HG03280 (cell line): ENCODE data around the gene NT5E.

Experiments used
- ATAC-seq: cut with Tn5 transposase; IDR thresholded peaks from one replicate; pipeline ENCODE4 v1.9.1; 2021; ENCODE audit warnings: mild to moderate bottlenecking, moderate library complexity; ENCODE audit not compliant: unreplicated experiment

Gene NT5E

DNA sequence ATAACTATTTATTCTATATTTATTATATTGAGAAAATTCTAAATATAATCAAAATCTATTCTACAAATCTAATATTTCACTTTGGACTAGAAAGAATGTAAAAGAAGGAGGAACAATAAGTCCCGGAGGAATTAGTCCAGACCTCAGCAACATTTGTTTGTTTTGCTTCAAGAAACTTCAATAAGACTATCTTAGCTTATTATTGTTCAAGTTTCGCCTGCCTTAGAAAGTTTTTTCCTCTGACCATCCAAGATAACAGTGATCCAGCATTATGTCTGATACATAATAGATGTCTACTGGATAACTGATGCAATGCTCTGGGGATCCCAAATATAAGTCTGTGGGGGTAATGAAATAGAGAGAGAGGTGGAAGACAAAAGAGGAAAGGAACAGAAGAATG is 28.7 kb upstream of the NT5E start:
- ATAC-seq = no peak

GRCh38 chr6:85421972-85422371 is 27.9 kb upstream of the NT5E start:
- no peak for ATAC-seq

- ATAC-seq = no peak
These were observed 26.9 kb upstream of the NT5E start for GRCh38 chr6:85422996-85423395.

- ATAC-seq = no peak
These were observed 24.9 kb upstream of the NT5E start for GRCh38 chr6:85424981-85425380.

- no peak for ATAC-seq
These were observed 23.9 kb upstream of the NT5E start for GRCh38 chr6:85425997-85426396.

GRCh38 chr6:85428486-85428885 is 21.4 kb upstream of the NT5E start:
- no peak for ATAC-seq

GRCh38 chr6:85429346-85429745 is 20.5 kb upstream of the NT5E start:
- no peak for ATAC-seq

GRCh38 chr6:85431271-85431670 is 18.6 kb upstream of the NT5E start:
- ATAC-seq = no peak

DNA sequence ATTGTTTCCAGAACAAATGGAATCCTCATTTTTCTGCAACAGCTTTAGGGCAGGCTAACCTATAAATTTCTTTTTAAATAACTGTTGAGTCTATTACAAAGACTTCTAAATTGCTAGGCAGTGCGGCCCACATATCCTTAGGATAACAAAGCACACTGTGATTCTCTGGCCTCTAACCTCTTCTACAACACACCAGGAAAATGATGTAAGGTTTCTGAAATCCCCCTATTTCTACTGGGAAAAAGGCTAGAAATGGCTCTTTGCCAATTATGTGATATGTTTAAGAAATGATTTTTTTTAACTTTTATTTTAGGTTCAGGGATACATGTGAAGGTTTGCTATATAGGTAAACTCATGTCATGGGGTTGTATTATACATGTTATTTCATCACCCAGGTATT is 17.3 kb upstream of the NT5E start:
- ATAC-seq = no peak

DNA sequence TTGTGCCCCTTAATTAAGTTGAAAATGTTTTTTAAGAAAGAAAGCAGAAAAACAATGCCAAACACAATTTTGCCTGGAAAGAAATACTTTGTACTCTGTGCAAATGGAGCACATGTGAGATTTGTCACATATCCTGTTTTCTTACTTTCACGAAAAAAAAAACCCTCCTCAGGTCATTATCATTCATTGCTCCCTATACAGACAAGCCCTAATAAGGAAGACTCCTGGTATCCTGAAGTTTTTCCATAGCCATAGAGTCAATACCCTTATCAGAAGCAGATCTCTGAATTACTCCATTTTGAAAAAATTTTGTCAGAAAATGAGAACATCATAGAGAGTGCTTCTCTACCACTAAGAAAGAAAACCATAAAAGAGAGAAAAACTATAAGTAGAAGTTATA is 14.0 kb upstream of the NT5E start:
- no peak for ATAC-seq

DNA sequence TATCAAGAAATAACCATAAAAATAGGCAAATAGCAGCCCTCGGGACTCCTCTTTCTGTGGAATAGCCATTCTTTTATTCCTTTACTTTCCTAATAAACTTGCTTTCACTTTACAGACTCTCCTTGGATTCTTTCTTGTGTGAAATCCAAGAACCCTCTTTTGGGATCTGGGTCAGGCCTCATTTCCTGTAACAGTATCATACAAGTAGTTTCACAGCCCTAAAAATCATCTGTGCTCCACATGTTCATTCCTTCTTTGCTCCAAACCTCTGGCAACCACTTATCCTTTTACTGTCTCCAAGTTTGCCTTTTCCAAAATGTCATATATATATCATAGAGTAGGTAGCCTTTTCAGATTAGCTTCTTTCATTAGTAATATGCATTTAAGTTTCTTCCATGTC is 13.5 kb upstream of the NT5E start:
- no peak for ATAC-seq

DNA sequence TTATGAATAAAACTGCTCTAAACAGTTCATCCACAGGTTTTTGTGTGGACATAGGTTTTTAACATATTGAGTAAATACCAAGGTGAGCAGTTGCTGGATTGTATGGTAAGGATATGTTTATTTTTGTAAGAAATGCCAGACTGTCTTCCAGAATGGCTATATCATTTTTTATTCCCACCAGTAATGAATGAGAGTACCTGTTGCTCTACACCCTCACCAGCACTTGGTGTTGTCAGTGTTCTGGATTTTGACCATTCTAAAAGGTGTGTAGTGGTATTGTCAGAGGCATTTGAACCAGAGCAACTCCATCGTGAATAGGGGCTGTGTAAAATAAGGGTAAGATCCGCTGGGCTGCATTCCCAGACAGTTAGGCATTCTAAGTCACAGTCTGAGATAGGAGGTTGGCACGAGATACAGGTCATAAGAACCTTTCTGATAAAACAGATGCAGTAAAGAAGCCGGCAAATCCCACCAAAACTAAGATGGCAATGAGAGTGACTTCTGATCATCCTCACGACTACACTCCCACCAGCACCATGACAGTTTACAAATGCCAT is 12.9 kb upstream of the NT5E start:
- no peak for ATAC-seq

- ATAC-seq = no peak
These were observed 6.3 kb upstream of the NT5E start for GRCh38 chr6:85443349-85444117.

DNA sequence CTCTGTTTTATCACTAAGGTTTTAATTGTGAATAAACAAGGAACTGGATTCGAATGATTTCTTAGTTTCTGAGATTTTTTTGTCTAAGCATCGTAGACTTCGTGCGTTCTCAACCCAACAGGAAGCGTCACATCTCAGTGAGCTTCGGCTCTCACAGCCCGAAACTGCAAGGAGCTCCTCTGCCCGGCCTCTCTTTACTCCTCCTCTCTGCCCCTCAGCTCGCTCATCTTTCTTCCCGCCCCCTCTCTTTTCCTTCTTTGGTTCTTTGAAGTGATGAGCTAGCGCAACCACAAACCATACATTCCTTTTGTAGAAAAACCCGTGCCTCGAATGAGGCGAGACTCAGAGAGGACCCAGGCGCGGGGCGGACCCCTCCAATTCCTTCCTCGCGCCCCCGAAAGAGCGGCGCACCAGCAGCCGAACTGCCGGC is 480 bp upstream of the NT5E start:
- peak; percentile 77 for ATAC-seq

DNA sequence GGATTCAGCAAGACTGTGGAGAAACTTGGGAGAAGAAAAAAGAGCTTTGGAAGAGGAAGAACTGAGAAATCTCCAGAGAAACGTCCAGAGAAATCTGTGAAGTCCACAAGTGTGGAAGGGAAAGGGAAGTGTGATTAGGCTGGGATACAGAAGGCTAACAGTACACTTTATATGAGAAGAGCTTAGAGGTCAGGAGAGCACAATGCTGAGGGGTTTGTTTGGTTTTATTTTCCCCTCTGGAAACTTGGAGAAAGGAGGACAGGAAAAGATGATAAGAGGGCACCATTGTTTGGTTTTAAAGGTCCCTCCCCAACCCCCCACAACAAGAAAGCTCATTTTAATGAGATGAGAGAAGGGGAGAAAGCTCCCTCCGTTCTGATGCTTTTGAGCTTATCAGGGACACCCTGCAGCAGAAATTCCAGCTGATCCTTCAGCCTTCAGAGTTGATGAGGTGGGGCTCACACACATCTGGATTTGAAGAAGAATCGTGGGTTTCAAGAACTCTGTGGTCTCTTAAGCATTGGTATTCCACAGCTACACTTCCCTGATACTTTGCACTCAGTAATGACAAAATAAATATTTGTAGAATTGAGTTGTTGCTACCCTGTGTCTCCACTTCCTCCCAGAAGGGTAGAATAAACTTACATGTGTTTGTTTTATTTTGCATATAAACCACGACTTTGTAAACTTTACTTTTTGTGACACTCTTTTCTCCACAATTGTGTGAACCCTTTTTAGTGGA is 1.9 kb downstream of the NT5E start:
- no peak for ATAC-seq

DNA sequence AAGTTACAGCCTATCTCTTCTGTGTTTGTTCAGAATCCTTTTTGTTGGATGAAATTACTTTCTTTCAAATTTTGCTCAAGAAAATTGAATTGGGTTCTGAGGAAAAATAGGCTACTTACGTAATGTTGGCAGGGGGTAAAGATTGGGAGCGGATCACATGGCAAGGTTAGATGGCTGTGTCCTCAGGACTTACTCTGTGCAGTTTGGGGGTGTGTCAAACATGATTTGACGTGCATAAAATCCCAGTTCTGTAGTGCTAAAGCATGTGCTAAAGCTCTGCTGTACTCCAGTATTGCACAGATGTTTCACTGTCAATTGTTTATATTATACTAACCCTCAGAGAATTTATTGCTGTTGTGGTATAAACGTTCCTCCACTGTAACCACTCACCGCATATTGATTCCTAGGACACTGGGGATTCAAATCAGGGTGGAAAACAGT is 2.6 kb downstream of the NT5E start:
- ATAC-seq = no peak

DNA sequence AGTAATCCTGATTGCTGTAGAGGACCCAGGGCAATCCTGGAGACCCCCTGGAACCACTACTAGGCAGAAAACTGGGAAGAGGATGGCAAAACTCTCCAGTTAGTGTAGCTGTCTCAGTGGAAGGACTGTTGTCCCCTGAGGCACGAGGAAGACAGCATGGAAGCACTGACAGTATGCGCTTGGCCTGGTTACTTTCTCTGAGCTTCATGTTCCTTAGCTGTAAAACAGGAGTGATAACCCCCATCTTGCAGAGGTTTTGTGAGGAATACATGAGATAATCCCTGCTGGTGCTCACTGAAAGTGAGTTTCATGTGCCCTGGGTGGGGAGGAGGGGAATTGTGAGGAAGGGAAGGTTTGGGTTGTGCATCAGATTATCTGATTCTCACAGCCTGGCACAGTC is 3.2 kb downstream of the NT5E start:
- no peak for ATAC-seq

DNA sequence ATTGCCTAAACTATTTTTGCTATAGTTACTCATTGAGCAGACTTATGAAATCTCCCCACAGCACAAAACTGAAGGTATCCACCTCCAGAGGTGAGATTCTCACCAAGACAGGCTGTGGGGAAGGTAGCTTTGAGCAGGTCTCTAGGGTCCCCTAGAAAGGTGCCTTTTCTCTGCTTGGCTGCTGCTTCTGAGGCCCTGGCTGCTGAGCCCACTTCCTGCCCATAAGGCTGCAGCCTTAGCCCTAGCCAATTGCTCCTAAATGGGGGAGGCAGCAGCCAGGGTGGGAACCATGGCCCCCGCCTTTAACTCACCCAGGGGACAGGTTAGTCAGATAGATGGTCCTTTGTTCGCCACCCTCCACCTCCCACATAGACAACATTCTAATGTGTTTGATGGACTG is 3.6 kb downstream of the NT5E start:
- no peak for ATAC-seq

- no peak for ATAC-seq
These were observed 5.7 kb downstream of the NT5E start for GRCh38 chr6:85455471-85456026.

DNA sequence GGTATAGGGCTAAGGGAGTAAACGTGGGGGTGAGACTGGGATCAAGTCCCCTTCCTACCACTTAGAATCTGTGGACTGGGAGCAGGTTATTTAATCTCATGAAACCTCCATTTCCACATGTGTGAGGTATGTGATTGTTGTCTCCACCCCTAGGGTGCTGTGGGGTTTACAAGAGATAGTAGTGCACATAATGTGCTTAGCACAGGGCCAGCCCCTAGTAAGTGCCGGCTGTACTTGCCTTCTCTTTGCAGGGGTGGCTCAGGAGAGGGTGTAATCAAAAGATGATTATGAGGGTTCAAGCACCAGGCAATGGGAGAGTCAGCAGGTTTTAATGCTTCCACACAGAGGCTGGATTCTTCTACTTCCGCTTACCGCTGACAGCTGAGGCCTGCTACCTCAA is 6.9 kb downstream of the NT5E start:
- no peak for ATAC-seq

GRCh38 chr6:85458184-85458583 is 8.3 kb downstream of the NT5E start:
- no peak for ATAC-seq

GRCh38 chr6:85458782-85459181 is 8.9 kb downstream of the NT5E start:
- ATAC-seq = no peak
